GM12874 (cell line): ENCODE data around the gene SUMF1.

Experiments
- TF ChIP-seq, protein P1 (sequence below): IDR thresholded peaks from 2 replicates; pipeline ENCODE4 v1.5.1; 2011; ENCODE audit warnings: low read depth, mild to moderate bottlenecking, control low read depth, low read length, moderate library complexity; ENCODE audit not compliant: insufficient read depth

The SUMF1 gene

DNA sequence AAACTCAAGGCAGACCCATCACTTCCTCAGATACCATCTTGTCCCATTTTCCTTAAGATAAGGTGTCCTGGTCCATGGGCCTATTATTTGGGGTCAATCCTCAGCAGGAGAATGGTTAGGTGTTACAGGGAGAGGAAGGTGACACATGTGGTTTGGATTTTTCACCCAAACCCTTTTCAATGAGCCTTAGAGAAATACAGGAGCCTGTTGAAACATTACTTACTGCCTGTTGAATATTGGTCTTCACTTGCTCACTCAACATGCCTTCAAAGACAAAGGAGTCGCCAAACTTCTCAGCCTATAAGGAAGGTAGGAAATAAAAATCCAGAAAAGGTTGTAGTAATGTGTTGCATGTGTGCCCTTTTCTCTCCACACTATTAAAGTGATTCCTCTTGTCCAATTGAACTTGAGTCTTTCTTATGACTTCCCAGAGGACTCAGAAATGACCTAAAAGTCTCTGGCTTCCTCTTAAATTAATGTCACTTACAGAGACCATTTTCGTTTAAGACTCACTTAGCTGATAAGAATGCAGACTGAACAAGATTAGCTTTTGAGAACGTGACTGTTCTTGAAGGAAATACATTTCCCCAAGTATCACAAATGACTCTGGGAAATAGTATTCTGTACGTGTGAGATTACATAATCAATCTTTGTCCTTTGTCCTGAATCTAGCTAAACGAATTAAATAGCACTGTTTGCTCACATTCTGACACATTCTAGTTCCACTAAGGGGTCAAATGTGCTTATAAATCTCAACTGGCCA is 17.8 kb downstream of the SUMF1 start:
- TF ChIP-seq, protein P1, sequence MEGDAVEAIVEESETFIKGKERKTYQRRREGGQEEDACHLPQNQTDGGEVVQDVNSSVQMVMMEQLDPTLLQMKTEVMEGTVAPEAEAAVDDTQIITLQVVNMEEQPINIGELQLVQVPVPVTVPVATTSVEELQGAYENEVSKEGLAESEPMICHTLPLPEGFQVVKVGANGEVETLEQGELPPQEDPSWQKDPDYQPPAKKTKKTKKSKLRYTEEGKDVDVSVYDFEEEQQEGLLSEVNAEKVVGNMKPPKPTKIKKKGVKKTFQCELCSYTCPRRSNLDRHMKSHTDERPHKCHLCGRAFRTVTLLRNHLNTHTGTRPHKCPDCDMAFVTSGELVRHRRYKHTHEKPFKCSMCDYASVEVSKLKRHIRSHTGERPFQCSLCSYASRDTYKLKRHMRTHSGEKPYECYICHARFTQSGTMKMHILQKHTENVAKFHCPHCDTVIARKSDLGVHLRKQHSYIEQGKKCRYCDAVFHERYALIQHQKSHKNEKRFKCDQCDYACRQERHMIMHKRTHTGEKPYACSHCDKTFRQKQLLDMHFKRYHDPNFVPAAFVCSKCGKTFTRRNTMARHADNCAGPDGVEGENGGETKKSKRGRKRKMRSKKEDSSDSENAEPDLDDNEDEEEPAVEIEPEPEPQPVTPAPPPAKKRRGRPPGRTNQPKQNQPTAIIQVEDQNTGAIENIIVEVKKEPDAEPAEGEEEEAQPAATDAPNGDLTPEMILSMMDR = no peak

DNA sequence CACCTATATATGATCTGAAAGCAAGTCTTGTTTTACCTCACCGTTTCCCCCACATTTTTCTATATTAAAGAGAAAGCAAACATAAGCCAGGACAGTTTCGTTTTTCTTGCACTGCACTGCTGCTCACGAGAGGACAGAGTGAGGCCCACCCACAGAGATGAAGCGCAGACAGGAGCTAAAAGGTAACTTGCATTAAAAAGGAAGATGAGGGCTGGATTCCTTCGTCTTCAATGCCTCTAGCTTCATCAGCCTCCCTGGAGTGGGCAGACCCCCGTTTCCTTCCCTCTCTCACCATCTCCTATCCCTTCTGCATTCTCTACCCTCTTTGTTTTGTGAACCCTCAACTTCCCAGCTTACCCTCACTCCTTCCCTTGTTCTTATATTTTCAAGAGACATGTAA is 18.9 kb downstream of the SUMF1 start:
- TF ChIP-seq, protein P1 = no peak

DNA sequence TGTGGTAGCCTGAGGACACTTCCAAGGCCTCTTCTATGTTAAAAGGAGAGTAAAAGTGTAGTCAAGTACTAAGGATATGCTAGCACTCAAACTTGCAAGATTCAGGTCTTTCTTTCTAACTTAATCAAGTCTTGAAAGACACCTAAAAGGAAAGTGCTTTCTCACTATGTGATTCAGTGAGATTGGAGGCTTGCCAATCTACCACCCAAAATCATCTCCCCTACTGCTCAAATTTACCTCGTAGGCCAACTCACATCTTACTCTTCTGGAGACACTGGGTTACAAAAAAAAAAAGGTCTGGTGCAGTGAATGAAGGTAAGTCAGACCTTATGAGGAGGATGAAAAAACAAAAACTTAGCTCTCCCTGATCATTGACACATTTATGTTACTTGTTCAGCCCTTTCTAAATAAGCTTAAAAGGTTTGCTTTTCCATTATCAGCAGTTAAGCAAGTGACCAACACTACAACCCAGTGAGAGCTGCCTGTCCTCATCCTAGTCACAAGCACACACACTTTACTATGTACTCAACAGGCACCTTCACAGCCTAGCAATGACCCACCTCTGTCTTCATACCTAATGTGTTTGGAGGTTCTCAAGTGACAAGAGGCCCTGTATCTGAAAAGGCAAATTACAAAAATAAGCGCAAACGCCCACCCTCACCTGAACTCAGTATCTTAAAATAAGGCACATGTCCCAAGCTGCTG is 19.6 kb downstream of the SUMF1 start:
- TF ChIP-seq, protein P1 = no peak

DNA sequence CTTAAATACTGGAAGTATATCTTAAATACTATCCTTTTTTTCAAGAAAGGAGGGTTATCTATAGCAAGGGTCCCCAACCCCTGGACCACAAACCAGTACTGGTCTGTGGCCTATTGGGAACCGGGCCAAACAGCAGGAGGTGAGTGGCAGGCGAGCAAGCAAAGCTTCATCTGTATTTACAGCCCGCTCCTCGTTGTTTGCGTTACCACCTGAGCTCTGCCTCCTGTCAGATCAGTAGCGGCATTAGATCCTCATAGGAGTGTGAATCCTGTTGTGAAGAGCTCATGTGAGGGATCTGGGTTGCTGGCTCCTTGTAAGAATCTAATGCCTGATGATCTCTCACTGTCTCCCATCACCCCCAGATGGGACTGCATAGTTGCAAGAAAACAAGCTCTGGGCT is 26.1 kb downstream of the SUMF1 start:
- TF ChIP-seq, protein P1 = no peak

DNA sequence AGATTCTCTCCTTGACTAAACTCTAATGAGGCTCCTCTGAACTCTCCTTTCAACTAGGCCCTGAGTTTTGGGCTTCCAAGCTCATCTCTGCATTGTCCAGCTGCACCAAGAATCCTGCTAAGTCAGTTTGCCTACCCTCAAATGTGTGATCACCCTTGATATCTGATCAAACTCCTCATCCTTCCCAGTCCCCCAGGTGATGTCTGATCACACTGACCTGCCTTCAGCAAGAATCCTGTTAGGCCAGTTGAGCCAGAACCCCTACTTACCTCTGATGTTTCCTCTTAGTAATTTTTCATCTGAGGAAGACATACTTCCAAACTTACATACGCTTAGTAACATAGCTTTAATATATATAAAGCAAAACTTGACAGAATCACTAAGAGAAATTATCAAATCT is 28.8 kb downstream of the SUMF1 start:
- TF ChIP-seq, protein P1 = no peak

DNA sequence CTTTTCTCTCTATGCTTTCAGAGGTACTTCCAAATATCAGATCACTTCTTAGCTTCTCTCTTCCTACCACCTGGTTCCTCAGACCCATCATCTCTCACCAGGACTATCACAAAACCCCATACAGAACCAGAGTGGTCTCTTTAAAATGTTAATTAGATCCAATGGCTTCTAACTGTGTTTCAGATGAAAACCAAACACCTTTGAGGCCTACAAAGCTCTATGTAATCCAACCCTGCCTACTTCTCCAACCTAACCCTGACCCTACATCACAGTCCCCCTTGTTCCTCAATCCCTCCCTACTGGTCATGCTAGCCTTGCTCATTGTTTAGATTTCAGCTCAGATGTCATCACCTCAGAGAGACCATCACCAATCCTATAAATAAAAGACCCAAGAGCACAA is 34.8 kb downstream of the SUMF1 start:
- TF ChIP-seq, protein P1 = no peak

DNA sequence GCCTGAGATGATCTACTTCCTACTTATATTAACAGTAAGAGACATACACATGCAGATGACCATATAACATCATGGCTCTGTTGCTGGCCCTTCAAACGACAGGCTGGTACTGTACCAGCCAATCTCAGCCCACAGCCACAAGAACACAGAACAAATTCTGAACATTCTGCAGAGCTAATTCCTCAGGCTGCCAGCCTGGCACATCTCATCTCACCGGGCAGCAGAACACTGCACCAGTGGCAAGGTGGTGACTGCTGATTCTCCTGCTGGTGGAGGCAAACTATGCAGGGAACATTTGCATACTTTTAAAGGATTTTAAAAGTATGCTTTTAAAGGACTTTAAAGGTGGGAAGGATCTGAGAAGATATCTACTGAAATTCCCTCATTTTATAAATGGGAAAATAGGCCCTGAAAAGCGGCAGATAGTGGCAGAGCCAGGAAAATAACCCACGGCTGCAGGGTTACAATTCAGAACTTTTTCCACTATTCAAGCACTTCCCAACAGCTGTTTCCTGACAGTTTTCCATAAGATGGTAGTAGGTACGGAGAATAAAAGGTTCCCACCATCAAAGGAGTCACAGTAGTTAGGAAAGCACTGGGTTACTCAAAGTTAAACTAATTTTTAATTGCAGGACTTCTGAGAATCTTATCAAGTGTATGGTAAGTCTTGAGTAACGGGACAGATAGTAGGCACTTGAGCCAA is 37.3 kb downstream of the SUMF1 start:
- TF ChIP-seq, protein P1 = no peak
